Measurements from ENCODE around the gene TNNT3.

Gene TNNT3

DNA sequence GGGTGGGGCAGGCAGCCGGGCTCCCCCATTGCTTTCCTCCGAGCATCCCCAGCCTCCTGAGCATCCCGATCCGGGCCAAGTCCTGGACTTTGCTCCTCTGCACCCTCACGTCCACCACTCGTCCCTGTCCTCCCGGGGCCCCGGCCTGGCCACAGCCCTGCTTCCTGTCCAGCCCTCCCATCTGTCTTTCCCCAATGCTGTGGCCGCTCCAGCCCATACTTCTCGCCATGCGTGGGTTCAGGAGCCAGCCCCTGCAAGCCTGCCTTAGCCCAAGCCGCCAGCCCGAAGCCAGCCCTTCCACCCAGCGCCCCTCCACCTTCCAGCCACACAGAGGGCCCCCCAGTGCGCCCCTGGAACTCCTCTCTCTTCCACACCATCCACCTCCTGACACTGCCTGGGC is 51.5 kb downstream of the TNNT3 start:
- DNase-seq (ENCODE audit: low read depth, low spot score): no peak
- in situ Hi-C loops (cut with HindIII; ENCODE audit: low sequenced_read_pairs): no loop called here
- no peak overlapping the region for H3K4me3 ChIP-seq (ENCODE audit: low read depth, low read length)
- TF ChIP-seq, protein P1, sequence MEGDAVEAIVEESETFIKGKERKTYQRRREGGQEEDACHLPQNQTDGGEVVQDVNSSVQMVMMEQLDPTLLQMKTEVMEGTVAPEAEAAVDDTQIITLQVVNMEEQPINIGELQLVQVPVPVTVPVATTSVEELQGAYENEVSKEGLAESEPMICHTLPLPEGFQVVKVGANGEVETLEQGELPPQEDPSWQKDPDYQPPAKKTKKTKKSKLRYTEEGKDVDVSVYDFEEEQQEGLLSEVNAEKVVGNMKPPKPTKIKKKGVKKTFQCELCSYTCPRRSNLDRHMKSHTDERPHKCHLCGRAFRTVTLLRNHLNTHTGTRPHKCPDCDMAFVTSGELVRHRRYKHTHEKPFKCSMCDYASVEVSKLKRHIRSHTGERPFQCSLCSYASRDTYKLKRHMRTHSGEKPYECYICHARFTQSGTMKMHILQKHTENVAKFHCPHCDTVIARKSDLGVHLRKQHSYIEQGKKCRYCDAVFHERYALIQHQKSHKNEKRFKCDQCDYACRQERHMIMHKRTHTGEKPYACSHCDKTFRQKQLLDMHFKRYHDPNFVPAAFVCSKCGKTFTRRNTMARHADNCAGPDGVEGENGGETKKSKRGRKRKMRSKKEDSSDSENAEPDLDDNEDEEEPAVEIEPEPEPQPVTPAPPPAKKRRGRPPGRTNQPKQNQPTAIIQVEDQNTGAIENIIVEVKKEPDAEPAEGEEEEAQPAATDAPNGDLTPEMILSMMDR (IDR thresholded peaks at IDR 0.05; ENCODE audit: low read depth, low read length): no peak

- TF ChIP-seq, protein P1 (IDR thresholded peaks at IDR 0.05; ENCODE audit: low read depth, low read length): no peak
- in situ Hi-C loops (cut with HindIII; ENCODE audit: low sequenced_read_pairs): no loop called here
- no peak for DNase-seq (ENCODE audit: low read depth, low spot score)
- no peak overlapping the region for H3K4me3 ChIP-seq (ENCODE audit: low read depth, low read length)
Measured at GRCh38 chr11:1975185-1975584, 55.7 kb downstream of the TNNT3 start.

GRCh38 chr11:1978720-1979473 is 59.4 kb downstream of the TNNT3 start:
- H3K4me3 ChIP-seq (ENCODE audit: low read depth, low read length): no peak overlapping the region
- DNase-seq (ENCODE audit: low read depth, low spot score): no peak
- TF ChIP-seq, protein P1 (IDR thresholded peaks at IDR 0.05; ENCODE audit: low read depth, low read length): no peak
- in situ Hi-C loops (cut with HindIII; ENCODE audit: low sequenced_read_pairs): no loop called here

DNA sequence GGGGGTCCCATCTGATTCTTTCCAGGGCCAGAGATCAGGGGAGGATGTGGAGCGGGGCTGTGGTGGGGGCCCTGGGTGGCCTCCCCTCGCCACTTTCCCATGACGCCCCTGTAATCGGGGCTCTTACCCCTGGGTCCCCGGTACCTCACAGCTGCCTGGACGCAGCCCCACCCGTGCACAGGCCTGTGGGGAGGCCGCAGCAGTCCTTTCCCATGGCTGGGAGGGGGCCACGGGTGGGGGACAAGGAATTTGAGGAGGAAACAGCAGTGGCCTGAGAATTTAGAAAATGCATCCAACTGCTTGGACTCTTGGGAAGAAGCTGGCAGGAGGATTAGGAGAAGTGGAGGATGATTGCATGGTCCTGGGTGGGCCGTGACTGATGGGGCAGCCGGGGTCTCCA is 60.1 kb downstream of the TNNT3 start:
- no peak for DNase-seq (ENCODE audit: low read depth, low spot score)
- no peak overlapping the region for H3K4me3 ChIP-seq (ENCODE audit: low read depth, low read length)
- in situ Hi-C loops (cut with HindIII; ENCODE audit: low sequenced_read_pairs): no loop called here
- TF ChIP-seq, protein P1 (IDR thresholded peaks at IDR 0.05; ENCODE audit: low read depth, low read length): no peak

GRCh38 chr11:1982873-1983600 is 63.5 kb downstream of the TNNT3 start:
- in situ Hi-C loops (cut with HindIII; ENCODE audit: low sequenced_read_pairs): no loop called here
- no peak overlapping the region for H3K4me3 ChIP-seq (ENCODE audit: low read depth, low read length)
- TF ChIP-seq, protein P1 (IDR thresholded peaks at IDR 0.05; ENCODE audit: low read depth, low read length): no peak
- no peak for DNase-seq (ENCODE audit: low read depth, low spot score)

- TF ChIP-seq, protein P1 (IDR thresholded peaks at IDR 0.05; ENCODE audit: low read depth, low read length): no peak
- in situ Hi-C loops (cut with HindIII; ENCODE audit: low sequenced_read_pairs): no loop called here
- DNase-seq (ENCODE audit: low read depth, low spot score): no peak
Measured at GRCh38 chr11:1983601-1983961, 64.1 kb downstream of the TNNT3 start.

More at GRCh38 chr11:1983601-1983961, 64.1 kb downstream of the TNNT3 start:
- H3K4me3 ChIP-seq (ENCODE audit: low read depth, low read length): no peak overlapping the region
